ENCODE data around the gene ADGRE2.

- TF ChIP-seq CTCF (conservative IDR thresholded peaks at IDR 0.05) (no peak), EZH2 (IDR thresholded peaks at IDR 0.05; ENCODE audit: low read depth) (no peak)
Observed at GRCh38 chr19:14695471-14695870, 82.9 kb downstream of the ADGRE2 start.
